Neural cell (in vitro differentiated cells): Measurements from ENCODE around the gene SKIC2. TPM values are rescaled to one million over a fixed set of nuclear protein-coding genes. Genes with fewer than 3 reads are reported as not detected.

Source experiments
- H2AFZ ChIP-seq: fragments of 200-600, 300-800 bp; sonication (generic), shearing (Covaris generic); 2 replicates; pipeline ENCODE4 v1.6.0; 2014; ENCODE audit warnings: low read depth, mild to moderate bottlenecking, antibody characterized with exemption, low read length, moderate library complexity
- H3F3A ChIP-seq: fragments of 200-600 bp; shearing (Covaris generic); 2 replicates; pipeline ENCODE4 v1.6.1; 2016; ENCODE audit warnings: mild to moderate bottlenecking, moderate library complexity, mixed read lengths, antibody characterized with exemption, low read length; ENCODE audit not compliant: insufficient read depth, poor library complexity, severe bottlenecking
- H3K27ac ChIP-seq: fragments of 200-600, 300-800 bp; sonication (generic), shearing (Covaris generic); 2 replicates; pipeline ENCODE4 v1.5.1; 2014; ENCODE audit warnings: mild to moderate bottlenecking, low read length, moderate library complexity
- H3K27me3 ChIP-seq: fragments of 300-800, 200-600 bp; sonication (generic), shearing (Covaris generic); 2 replicates; pipeline ENCODE4 v1.6.0; 2014; ENCODE audit warnings: mild to moderate bottlenecking, low read depth, low read length, moderate library complexity; ENCODE audit not compliant: insufficient read depth
- H3K36me3 ChIP-seq: fragments of 300-800, 200-600 bp; sonication (generic), shearing (Covaris generic); 2 replicates; pipeline ENCODE4 v1.5.1; 2014; ENCODE audit warnings: mild to moderate bottlenecking, antibody characterized with exemption, low read length, moderate library complexity; ENCODE audit not compliant: insufficient read depth
- H3K4me2 ChIP-seq: fragments of 300-800, 200-600 bp; sonication (generic), shearing (Covaris generic); 2 replicates; pipeline ENCODE4 v1.6.0; 2014; ENCODE audit warnings: mild to moderate bottlenecking, low read length
- H3K4me3 ChIP-seq: fragments of 300-800, 200-600 bp; sonication (generic), shearing (Covaris generic); 2 replicates; pipeline ENCODE4 v1.5.1; 2014; ENCODE audit warnings: mild to moderate bottlenecking, low read length, moderate library complexity
- H3K79me2 ChIP-seq: fragments of 200-600 bp; shearing (Covaris generic); replicated peaks from 2 replicates; pipeline ENCODE4 v1.6.0; 2014; ENCODE audit warnings: mild to moderate bottlenecking, low read length, moderate library complexity; ENCODE audit not compliant: insufficient read depth
- H3K9ac ChIP-seq: fragments of 300-800, 200-600 bp; sonication (generic), shearing (Covaris generic); 2 replicates; pipeline ENCODE4 v1.6.1; 2016; ENCODE audit warnings: mild to moderate bottlenecking, low read length, mixed read lengths
- H3K9me2 ChIP-seq: fragments of 200-600 bp; shearing (Covaris generic); 2 replicates; pipeline ENCODE4 v1.6.1; 2016; ENCODE audit warnings: mild to moderate bottlenecking, low read length, mixed read lengths; ENCODE audit not compliant: insufficient read depth
- H3K9me3 ChIP-seq: fragments of 200-600, 300-800 bp; sonication (generic), shearing (Covaris generic); 2 replicates; pipeline ENCODE4 v1.6.1; 2016; ENCODE audit warnings: mild to moderate bottlenecking, mixed run types, low read length, moderate library complexity, mixed read lengths
- H4K20me1 ChIP-seq: fragments of 200-600 bp; shearing (Covaris generic); 2 replicates; pipeline ENCODE4 v1.6.1; 2016; ENCODE audit warnings: mild to moderate bottlenecking, mixed run types; ENCODE audit not compliant: insufficient read depth
- EP300 ChIP-seq: fragments of 450-650 bp; conservative IDR thresholded peaks from 2 replicates; pipeline ENCODE4 v1.6.1; 2014; ENCODE audit warnings: antibody characterized with exemption, mild to moderate bottlenecking, moderate library complexity; ENCODE audit not compliant: poor library complexity, severe bottlenecking
- EZH2 ChIP-seq: fragments of 200-600, 300-800 bp; shearing (Covaris generic), sonication (generic); IDR thresholded peaks from 2 replicates; pipeline ENCODE4 v1.6.1; 2014; ENCODE audit warnings: antibody characterized with exemption, low read length, borderline replicate concordance, mild to moderate bottlenecking; ENCODE audit not compliant: insufficient read depth, poor library complexity, severe bottlenecking
- MXI1 ChIP-seq: fragments of 450-650 bp; conservative IDR thresholded peaks from 2 replicates; pipeline ENCODE4 v1.6.1; 2014; ENCODE audit warnings: antibody characterized with exemption, mild to moderate bottlenecking; ENCODE audit not compliant: poor library complexity, severe bottlenecking
- POLR2AphosphoS5 ChIP-seq: IDR thresholded peaks from 2 replicates; pipeline ENCODE4 v1.6.1; 2012
- RAD21 ChIP-seq: fragments of 450-650 bp; conservative IDR thresholded peaks from 2 replicates; pipeline ENCODE4 v1.6.1; 2014; ENCODE audit warnings: antibody characterized with exemption, mild to moderate bottlenecking, moderate library complexity
- SMC3 ChIP-seq: fragments of 450-650 bp; conservative IDR thresholded peaks from 2 replicates; pipeline ENCODE4 v1.6.1; 2014; ENCODE audit warnings: antibody characterized with exemption, mild to moderate bottlenecking, moderate library complexity; ENCODE audit not compliant: poor library complexity
- TAF1 ChIP-seq: IDR thresholded peaks from 2 replicates; pipeline ENCODE4 v1.6.1; 2012; ENCODE audit warnings: low read depth
- polyA plus RNA-seq: library from polyadenylated mRNA; depleted of rRNA; stranded (reverse); fragments of >200 nt; gene quantifications from 2 replicates; pipeline ENCODE4 v1.2.3, GENCODE V29; 2014
- TF ChIP-seq, protein P1 (sequence below): fragments of 450-650 bp; IDR thresholded peaks from 2 replicates; pipeline ENCODE4 v1.5.1; 2014; ENCODE audit warnings: antibody characterized with exemption, mild to moderate bottlenecking, moderate library complexity; ENCODE audit not compliant: poor library complexity, severe bottlenecking
- TF ChIP-seq, protein P2 (sequence below): IDR thresholded peaks from 2 replicates; pipeline ENCODE4 v1.6.1; 2012; ENCODE audit warnings: borderline replicate concordance

Gene SKIC2
- polyA plus RNA-seq, 1 donor from 2014 or later: 48.2 TPM

GRCh38 chr6:31946370-31946885 lies 12.5 kb upstream of the SKIC2 start:
- Histone ChIP-seq H3K79me2 (no peaks in the 10 kb centered on the region), H3K4me2 (no peak overlapping the region), H3K9me3 (no peaks in the 10 kb centered on the region), H3K9me2 (no peaks in the 10 kb centered on the region), H3K27me3 (no peaks in the 10 kb centered on the region), H3K36me3 (no peaks in the 10 kb centered on the region), H2AFZ (no peak overlapping the region), H3K9ac (no peak overlapping the region), H3K4me3 (no peak overlapping the region), H4K20me1 (no peaks in the 10 kb centered on the region), H3K27ac (no peak overlapping the region), H3F3A (no peaks in the 10 kb centered on the region)
- TF ChIP-seq POLR2AphosphoS5 (no peak), TAF1 (no peak), EP300 (no peak), SMC3 (no peak), EZH2 (no peak), RAD21 (no peak), MXI1 (no peak)
- TF ChIP-seq, protein P1, sequence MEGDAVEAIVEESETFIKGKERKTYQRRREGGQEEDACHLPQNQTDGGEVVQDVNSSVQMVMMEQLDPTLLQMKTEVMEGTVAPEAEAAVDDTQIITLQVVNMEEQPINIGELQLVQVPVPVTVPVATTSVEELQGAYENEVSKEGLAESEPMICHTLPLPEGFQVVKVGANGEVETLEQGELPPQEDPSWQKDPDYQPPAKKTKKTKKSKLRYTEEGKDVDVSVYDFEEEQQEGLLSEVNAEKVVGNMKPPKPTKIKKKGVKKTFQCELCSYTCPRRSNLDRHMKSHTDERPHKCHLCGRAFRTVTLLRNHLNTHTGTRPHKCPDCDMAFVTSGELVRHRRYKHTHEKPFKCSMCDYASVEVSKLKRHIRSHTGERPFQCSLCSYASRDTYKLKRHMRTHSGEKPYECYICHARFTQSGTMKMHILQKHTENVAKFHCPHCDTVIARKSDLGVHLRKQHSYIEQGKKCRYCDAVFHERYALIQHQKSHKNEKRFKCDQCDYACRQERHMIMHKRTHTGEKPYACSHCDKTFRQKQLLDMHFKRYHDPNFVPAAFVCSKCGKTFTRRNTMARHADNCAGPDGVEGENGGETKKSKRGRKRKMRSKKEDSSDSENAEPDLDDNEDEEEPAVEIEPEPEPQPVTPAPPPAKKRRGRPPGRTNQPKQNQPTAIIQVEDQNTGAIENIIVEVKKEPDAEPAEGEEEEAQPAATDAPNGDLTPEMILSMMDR: no peak
- TF ChIP-seq, protein P2, sequence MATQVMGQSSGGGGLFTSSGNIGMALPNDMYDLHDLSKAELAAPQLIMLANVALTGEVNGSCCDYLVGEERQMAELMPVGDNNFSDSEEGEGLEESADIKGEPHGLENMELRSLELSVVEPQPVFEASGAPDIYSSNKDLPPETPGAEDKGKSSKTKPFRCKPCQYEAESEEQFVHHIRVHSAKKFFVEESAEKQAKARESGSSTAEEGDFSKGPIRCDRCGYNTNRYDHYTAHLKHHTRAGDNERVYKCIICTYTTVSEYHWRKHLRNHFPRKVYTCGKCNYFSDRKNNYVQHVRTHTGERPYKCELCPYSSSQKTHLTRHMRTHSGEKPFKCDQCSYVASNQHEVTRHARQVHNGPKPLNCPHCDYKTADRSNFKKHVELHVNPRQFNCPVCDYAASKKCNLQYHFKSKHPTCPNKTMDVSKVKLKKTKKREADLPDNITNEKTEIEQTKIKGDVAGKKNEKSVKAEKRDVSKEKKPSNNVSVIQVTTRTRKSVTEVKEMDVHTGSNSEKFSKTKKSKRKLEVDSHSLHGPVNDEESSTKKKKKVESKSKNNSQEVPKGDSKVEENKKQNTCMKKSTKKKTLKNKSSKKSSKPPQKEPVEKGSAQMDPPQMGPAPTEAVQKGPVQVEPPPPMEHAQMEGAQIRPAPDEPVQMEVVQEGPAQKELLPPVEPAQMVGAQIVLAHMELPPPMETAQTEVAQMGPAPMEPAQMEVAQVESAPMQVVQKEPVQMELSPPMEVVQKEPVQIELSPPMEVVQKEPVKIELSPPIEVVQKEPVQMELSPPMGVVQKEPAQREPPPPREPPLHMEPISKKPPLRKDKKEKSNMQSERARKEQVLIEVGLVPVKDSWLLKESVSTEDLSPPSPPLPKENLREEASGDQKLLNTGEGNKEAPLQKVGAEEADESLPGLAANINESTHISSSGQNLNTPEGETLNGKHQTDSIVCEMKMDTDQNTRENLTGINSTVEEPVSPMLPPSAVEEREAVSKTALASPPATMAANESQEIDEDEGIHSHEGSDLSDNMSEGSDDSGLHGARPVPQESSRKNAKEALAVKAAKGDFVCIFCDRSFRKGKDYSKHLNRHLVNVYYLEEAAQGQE: no peak

DNA sequence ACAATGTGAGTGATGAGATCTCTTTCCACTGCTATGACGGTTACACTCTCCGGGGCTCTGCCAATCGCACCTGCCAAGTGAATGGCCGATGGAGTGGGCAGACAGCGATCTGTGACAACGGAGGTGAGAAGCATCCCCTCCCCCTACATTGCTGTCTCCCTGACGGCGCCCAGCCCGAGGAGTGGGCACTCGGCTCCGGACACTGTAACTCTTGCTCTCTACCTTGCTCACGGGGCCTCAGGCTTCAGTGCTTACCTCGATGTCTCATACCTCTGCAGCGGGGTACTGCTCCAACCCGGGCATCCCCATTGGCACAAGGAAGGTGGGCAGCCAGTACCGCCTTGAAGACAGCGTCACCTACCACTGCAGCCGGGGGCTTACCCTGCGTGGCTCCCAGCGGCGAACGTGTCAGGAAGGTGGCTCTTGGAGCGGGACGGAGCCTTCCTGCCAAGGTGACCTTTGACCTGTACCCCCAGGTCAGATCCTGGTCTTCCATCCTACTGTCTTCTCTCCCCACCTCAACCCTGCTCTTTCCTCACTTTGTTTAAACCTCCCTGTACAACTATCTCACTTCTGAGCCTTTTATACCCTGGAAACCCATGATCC lies 11.8 kb upstream of the SKIC2 start:
- H4K20me1 ChIP-seq: no peaks in the 10 kb centered on the region
- TF ChIP-seq EP300 (no peak), POLR2AphosphoS5 (no peak), RAD21 (no peak), SMC3 (no peak), EZH2 (no peak), MXI1 (no peak), TAF1 (no peak)
- TF ChIP-seq, protein P1: no peak
- TF ChIP-seq, protein P2: no peak
- H3K4me2 ChIP-seq: no peak overlapping the region
- no peaks in the 10 kb centered on the region for H3K36me3 ChIP-seq
- H3K27me3 ChIP-seq: no peaks in the 10 kb centered on the region
- no peaks in the 10 kb centered on the region for H3K9me2 ChIP-seq
- H3K9ac ChIP-seq: no peak overlapping the region
- no peak overlapping the region for H3K27ac ChIP-seq
- no peak overlapping the region for H3K4me3 ChIP-seq
- H3K9me3 ChIP-seq: no peaks in the 10 kb centered on the region
- H2AFZ ChIP-seq: no peak overlapping the region
- H3F3A ChIP-seq: no peaks in the 10 kb centered on the region
- no peaks in the 10 kb centered on the region for H3K79me2 ChIP-seq
